Uterus (tissue), 4 donors: ENCODE measurements around the gene PRKAG2. TPM values are rescaled to one million over a fixed set of nuclear protein-coding genes. Genes with fewer than 3 reads are reported as not detected.

Experiments used
- DNase-seq, 2 donors: peaks; one replicate each; pipeline ENCODE4 v3.0.0-alpha.2; 2019 to 2020
- H3K27ac ChIP-seq, 2 donors: fragments of 200-600 bp; sonication (generic); 1 replicate in 1 of 2; 2 replicates in 1 of 2; pipeline ENCODE4 v1.5.1; 2016 to 2018
- H3K27me3 ChIP-seq, 2 donors: fragments of 200-600 bp; sonication (generic); one replicate each; pipeline ENCODE4 v1.5.1; 2018 to 2019; ENCODE audit warnings: control low read depth in 1 of 2
- H3K36me3 ChIP-seq, 2 donors: fragments of 200-600 bp; sonication (generic); one replicate each; pipeline ENCODE4 v1.5.1; 2019; ENCODE audit warnings: control low read depth in 1 of 2
- H3K4me1 ChIP-seq, 2 donors: fragments of 200-600 bp; sonication (generic); one replicate each; pipeline ENCODE4 v1.5.1; 2018 to 2019; ENCODE audit warnings: control low read depth in 1 of 2
- H3K4me3 ChIP-seq, 2 donors: fragments of 200-600 bp; sonication (generic); 1 replicate in 1 of 2; 2 replicates in 1 of 2; pipeline ENCODE4 v1.5.1; 2018 to 2019; ENCODE audit warnings: mild to moderate bottlenecking in 1 of 2
- H3K9me3 ChIP-seq, 2 donors: fragments of 200-600 bp; sonication (generic); one replicate each; pipeline ENCODE4 v1.5.1; 2019; ENCODE audit warnings: control low read depth in 1 of 2
- POLR2A ChIP-seq, 2 donors: fragments of 450-650 bp; IDR thresholded peaks; one replicate each; pipeline ENCODE4 v1.6.1; 2016; ENCODE audit warnings: antibody characterized with exemption in 2 of 2, mild to moderate bottlenecking in 1 of 2, moderate library complexity in 1 of 2
- intact Hi-C: fragments of 100-400 bp; cut with DNase I; formaldehyde crosslinking; loops from one replicate; pipeline ENCODE4 v1.15.1; 2023; ENCODE audit warnings: low total_unique reads
- total RNA-seq, 4 donors: library from RNA; depleted of rRNA in 3 of 4; stranded (reverse); fragments of >200 nt in 3 of 4; gene quantifications; one replicate each; pipeline versions ENCODE4 v1.1.0 to v1.2.4, GENCODE V29; 2014 to 2023
- TF ChIP-seq, protein P1 (sequence below), 4 experiments: fragments of 200-600 bp in 2 of 4; fragments of 450-650 bp in 2 of 4; sonication (generic) in 2 of 4; IDR thresholded peaks; one replicate each; pipeline ENCODE4 v1.5.1; 2016 to 2019; ENCODE audit warnings: antibody characterized with exemption in 4 of 4, mild to moderate bottlenecking in 2 of 4, moderate library complexity in 1 of 4
- donor health status: DM: yes; HTN: yes; CAD: no.

PRKAG2 gene
- total RNA-seq, 4 donors from 2014 or later, result 15.1 to 66.2 (median 33.6) TPM

DNA sequence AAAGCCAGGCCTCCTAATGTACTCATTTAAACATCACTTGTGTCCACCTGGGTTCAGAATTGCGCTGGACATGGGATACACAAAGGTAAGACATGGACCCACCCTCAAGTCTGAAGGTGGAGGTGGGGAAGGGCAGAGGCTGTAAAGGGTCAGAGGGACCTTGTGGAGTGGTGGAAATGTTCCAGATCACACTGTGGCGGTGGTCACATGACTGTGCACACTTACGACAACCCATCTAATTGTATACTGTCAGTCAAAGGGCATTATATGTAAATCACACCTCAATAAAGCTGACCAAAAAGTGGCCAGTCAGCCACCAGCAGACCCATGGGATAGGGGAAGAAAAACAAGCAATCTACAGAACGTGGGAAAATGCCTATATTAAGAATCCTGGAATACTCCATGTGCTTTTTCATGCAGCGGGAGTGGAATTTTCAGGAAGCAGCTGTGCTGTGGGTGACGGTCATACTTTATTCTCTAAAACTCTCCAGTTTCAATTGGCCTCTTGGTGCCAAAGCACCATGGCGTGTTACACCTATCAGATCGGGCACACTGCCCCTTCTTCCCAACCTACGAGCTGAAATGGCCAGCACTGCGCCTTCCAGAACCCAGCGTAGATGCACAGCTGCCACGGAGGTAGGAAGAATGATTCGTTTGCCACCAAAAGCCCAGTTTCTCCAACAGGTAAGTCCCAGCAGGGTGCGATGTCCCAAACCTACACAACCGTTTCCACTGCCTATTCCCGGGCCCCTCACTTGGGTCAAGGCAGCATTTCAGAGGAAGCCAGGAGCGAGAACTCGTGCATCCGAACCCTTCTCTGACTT, 69.8 kb downstream of the PRKAG2 start:
- no peaks in the 10 kb centered on the region for H3K9me3 ChIP-seq
- no peaks in the 10 kb centered on the region for H3K4me1 ChIP-seq
- intact Hi-C loops, result no loop called here
- TF ChIP-seq, protein P1, sequence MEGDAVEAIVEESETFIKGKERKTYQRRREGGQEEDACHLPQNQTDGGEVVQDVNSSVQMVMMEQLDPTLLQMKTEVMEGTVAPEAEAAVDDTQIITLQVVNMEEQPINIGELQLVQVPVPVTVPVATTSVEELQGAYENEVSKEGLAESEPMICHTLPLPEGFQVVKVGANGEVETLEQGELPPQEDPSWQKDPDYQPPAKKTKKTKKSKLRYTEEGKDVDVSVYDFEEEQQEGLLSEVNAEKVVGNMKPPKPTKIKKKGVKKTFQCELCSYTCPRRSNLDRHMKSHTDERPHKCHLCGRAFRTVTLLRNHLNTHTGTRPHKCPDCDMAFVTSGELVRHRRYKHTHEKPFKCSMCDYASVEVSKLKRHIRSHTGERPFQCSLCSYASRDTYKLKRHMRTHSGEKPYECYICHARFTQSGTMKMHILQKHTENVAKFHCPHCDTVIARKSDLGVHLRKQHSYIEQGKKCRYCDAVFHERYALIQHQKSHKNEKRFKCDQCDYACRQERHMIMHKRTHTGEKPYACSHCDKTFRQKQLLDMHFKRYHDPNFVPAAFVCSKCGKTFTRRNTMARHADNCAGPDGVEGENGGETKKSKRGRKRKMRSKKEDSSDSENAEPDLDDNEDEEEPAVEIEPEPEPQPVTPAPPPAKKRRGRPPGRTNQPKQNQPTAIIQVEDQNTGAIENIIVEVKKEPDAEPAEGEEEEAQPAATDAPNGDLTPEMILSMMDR (IDR thresholded peaks at IDR 0.05), result no peak
- TF ChIP-seq POLR2A (IDR thresholded peaks at IDR 0.05), result no peak
- DNase-seq, result no peak
- no peak overlapping the region for H3K27ac ChIP-seq
- H3K4me3 ChIP-seq, result no peak overlapping the region
- H3K36me3 ChIP-seq, result no peaks in the 10 kb centered on the region
- H3K27me3 ChIP-seq, result no peaks in the 10 kb centered on the region

DNA sequence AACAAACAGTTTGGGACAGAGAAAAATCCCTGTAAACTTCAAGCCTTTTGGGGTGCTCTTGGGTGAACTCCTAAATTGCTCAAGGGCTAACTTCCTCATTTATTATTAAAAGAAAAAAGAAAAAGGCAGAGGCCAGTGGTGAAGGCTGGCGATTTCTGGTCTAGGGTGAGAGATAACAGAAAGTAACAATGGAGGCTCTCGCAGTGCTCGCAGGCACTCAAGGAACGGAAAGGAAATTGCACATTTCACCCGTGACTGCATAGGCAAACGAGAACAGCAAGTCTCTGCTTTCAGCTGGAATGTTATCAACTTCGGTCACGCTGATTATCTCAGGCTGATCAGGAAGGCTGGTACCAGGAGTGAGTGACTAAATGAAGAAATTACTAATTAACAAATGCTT, 70.7 kb downstream of the PRKAG2 start:
- Histone ChIP-seq H3K4me3 (no peak overlapping the region), H3K4me1 (no peaks in the 10 kb centered on the region), H3K27me3 (no peaks in the 10 kb centered on the region), H3K36me3 (no peaks in the 10 kb centered on the region), H3K27ac (no peak overlapping the region), H3K9me3 (no peaks in the 10 kb centered on the region)
- no peak for DNase-seq
- intact Hi-C loops, result no loop called here
- TF ChIP-seq, protein P1 (IDR thresholded peaks at IDR 0.05), result no peak
- no peak for TF ChIP-seq POLR2A (IDR thresholded peaks at IDR 0.05)

DNA sequence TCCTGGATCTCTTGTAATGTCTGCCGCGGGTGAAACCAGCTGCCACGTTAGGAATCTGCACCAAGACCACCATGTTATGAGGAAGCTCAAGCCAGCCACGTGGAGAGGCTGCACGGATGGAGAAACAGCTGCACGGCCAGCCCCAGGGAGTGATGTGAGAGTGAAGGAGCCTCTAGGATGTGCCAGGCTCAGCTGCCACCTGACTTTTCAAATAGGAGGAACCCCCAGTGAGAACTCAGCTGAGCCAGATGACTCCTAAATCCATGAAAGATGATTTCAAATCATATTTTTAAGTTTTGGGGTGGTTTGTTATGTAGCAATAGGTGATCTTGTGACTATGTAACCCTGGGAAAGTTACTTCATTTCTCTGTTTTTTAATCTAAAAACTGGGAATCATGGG, 71.7 kb downstream of the PRKAG2 start:
- no peaks in the 10 kb centered on the region for H3K4me1 ChIP-seq
- intact Hi-C loops, result no loop called here
- no peak for DNase-seq
- H3K27me3 ChIP-seq, result no peaks in the 10 kb centered on the region
- no peaks in the 10 kb centered on the region for H3K9me3 ChIP-seq
- no peak overlapping the region for H3K4me3 ChIP-seq
- H3K36me3 ChIP-seq, result no peaks in the 10 kb centered on the region
- H3K27ac ChIP-seq, result no peak overlapping the region
- no peak for TF ChIP-seq POLR2A (IDR thresholded peaks at IDR 0.05)
- TF ChIP-seq, protein P1 (IDR thresholded peaks at IDR 0.05), result no peak

- Histone ChIP-seq H3K27me3 (no peaks in the 10 kb centered on the region), H3K9me3 (no peaks in the 10 kb centered on the region), H3K4me1 (no peaks in the 10 kb centered on the region), H3K27ac (no peak overlapping the region), H3K4me3 (no peak overlapping the region), H3K36me3 (no peaks in the 10 kb centered on the region)
- intact Hi-C loops, result no loop called here
- TF ChIP-seq, protein P1 (IDR thresholded peaks at IDR 0.05), result no peak
- no peak for TF ChIP-seq POLR2A (IDR thresholded peaks at IDR 0.05)
- no peak for DNase-seq
These were observed 72.2 kb downstream of the PRKAG2 start for GRCh38 chr7:151804756-151805155.

GRCh38 chr7:151803841-151804240, 73.1 kb downstream of the PRKAG2 start:
- DNase-seq, result no peak
- Histone ChIP-seq H3K27me3 (no peaks in the 10 kb centered on the region), H3K9me3 (no peaks in the 10 kb centered on the region), H3K27ac (no peak overlapping the region), H3K4me1 (no peaks in the 10 kb centered on the region), H3K4me3 (no peak overlapping the region), H3K36me3 (no peaks in the 10 kb centered on the region)
- intact Hi-C loops, result no loop called here
- no peak for TF ChIP-seq POLR2A (IDR thresholded peaks at IDR 0.05)
- TF ChIP-seq, protein P1 (IDR thresholded peaks at IDR 0.05), result no peak
